IgD-negative memory B cell (primary cell): ENCODE measurements around the gene CD4. TPM values are rescaled to one million over a fixed set of nuclear protein-coding genes. Genes with fewer than 3 reads are reported as not detected.
A peak's percentile ranks its signal among the peaks of the same experiment; 100 is the strongest.

Experiments used
- H3K27ac Mint-ChIP-seq, 3 donors: one replicate each; pipeline ENCODE4 v1.8.0; 2020 to 2022; ENCODE audit warnings: mild to moderate bottlenecking in 3 of 3, mixed read lengths in 3 of 3, moderate library complexity in 1 of 3
- H3K27me3 Mint-ChIP-seq: one replicate; pipeline ENCODE4 v1.8.0; 2021; ENCODE audit warnings: mixed read lengths
- H3K36me3 Mint-ChIP-seq: one replicate; pipeline ENCODE4 v1.8.0; 2020; ENCODE audit warnings: mild to moderate bottlenecking, mixed read lengths
- H3K4me1 Mint-ChIP-seq, 3 donors: one replicate each; pipeline ENCODE4 v1.8.0; 2020 to 2022; ENCODE audit warnings: mixed read lengths in 3 of 3, mild to moderate bottlenecking in 1 of 3
- H3K4me3 Mint-ChIP-seq, 4 donors: one replicate each; pipeline ENCODE4 v1.8.0; 2020 to 2022; ENCODE audit warnings: mild to moderate bottlenecking in 4 of 4, mixed read lengths in 4 of 4, moderate library complexity in 3 of 4
- H3K9me3 Mint-ChIP-seq, 3 donors: one replicate each; pipeline ENCODE4 v1.8.0; 2020 to 2021; ENCODE audit warnings: mixed read lengths in 3 of 3, mild to moderate bottlenecking in 1 of 3
- polyA plus RNA-seq: library from polyadenylated mRNA; unstranded; fragments of 300-500 nt; fragmentation: Illumina TruSeq; gene quantifications from one replicate; pipeline ENCODE4 v1.2.3, GENCODE V29; 2021

The CD4 gene
- polyA plus RNA-seq, 1 donor from 2014 or later, result 6.6 TPM

DNA sequence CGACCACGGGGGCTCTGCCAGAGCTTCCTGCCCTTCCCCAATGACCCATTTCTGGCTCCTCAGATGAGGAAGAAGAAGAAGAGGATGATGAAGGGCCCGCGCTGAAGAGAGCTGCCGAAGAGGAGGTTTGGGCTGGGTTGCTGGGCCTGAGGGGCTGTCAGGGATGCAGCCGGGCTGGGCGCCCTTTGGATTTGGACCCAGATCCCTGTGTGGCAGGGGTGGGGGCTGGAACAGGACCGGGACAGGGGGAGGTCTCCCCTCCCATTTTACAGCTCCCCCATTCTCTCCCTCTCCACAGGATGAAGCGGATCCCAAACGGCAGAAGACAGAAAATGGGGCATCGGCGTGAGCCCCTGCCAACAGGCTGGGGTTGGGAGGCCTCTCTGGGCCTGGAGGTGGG, 19.2 kb upstream of the CD4 start:
- H3K4me1 Mint-ChIP-seq, result peaks cover 5 to 18% (median 11%) of the 10 kb centered on the region in 3 donors
- peaks cover 47% of the 10 kb centered on the region for H3K27me3 Mint-ChIP-seq
- no peaks in the 10 kb centered on the region for H3K36me3 Mint-ChIP-seq
- no peak overlapping the region for H3K4me3 Mint-ChIP-seq
- H3K9me3 Mint-ChIP-seq, result no peaks in the 10 kb centered on the region
- no peak overlapping the region for H3K27ac Mint-ChIP-seq

DNA sequence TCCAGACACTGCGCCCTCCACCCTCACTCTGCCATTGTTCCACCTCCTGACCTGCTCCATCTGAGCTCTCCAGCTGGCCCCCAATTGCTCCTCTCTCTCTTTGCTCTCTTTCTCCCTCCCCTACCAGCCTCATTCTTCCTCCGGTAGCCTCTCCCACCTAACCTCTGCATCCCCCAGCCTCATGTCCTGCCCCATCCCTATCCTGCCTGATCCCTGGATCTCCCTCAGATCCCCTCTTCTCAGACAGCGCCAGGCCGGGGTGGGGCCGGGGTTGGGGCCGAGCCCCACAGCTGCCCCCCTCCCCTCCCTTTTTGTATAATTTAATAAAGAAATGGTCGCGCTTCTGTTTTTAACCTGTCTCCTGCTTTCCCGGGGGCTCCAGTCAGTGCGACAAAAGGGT, 18.7 kb upstream of the CD4 start:
- Mint-ChIP-seq H3K9me3 (no peaks in the 10 kb centered on the region), H3K27me3 (peaks cover 48% of the 10 kb centered on the region), H3K36me3 (no peaks in the 10 kb centered on the region), H3K4me3 (no peak overlapping the region), H3K27ac (no peak overlapping the region), H3K4me1 (peaks cover 3 to 18% (median 11%) of the 10 kb centered on the region in 3 donors)

DNA sequence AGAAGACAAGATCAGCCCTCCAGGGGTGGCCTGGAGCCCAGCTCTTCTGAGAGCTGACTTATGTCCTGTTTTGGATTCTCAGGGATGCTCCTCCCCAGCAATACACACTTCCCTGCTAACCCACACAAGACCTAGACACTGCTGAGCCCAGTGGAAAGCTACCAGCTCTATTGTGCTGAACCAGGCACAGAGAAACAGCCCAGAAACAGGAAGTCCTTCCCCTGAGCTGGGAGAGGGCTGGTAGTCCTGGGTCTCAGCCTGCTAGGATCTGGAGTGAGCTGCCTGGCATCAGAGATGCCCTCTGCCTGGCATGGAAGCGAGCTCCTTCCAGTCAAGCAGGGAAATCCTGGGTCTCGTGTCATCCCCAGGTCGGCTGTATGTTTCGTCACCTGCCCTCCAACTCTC, 18.2 kb upstream of the CD4 start:
- Mint-ChIP-seq H3K27me3 (peaks cover 49% of the 10 kb centered on the region), H3K4me1 (peaks cover 3 to 14% (median 11%) of the 10 kb centered on the region in 3 donors), H3K4me3 (no peak overlapping the region), H3K36me3 (peaks cover under 1% of the 10 kb centered on the region), H3K27ac (peak overlapping the region in 1 of 3 donors; percentile 91), H3K9me3 (no peaks in the 10 kb centered on the region)

DNA sequence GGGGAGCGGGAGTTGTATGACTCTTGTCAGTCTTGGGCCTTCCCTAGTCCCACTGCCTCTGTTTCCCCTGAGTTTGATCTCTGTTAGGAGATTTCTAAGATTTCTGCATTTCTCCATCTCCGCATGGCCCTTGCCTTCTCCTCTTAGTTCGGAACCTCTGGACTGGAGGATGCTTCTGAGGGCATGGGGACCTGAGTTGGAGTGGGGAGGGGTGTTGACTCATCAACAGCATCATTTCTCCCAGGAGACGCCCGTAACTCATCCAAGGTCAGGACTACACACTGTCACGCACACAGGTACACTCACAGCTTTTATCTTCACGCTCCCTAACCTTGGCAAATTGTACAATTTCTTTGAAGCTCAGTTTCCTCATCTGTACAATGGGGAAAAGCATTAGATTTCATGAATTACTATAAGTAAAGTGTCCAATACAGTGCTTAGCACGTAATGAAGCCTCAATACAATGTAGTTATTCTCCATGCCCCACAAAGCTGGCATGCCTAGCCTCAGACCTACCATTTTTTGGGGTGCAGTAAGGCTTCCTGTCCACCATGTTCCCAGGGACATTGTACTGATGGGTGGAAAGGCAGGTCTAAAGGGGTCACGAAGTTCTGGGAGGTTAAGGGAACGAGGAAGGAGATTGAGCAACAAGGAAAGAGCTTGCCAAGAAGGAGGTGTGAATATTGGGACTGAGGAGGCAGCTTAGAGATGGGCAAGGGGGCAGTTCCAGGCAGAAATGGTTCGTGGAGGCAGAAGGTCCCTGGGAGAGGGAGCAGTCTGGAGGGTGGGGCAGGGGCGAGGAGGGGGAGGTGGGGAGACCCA, 17.6 kb upstream of the CD4 start:
- H3K4me3 Mint-ChIP-seq, result peak overlapping the region in 1 of 4 donors; percentile 78
- H3K27ac Mint-ChIP-seq, result peak overlapping the region in 1 of 3 donors; percentile 91
- peaks cover 53% of the 10 kb centered on the region for H3K27me3 Mint-ChIP-seq
- H3K9me3 Mint-ChIP-seq, result no peaks in the 10 kb centered on the region
- peaks cover 2% of the 10 kb centered on the region for H3K36me3 Mint-ChIP-seq
- H3K4me1 Mint-ChIP-seq, result peaks cover 6 to 14% (median 11%) of the 10 kb centered on the region in 3 donors

DNA sequence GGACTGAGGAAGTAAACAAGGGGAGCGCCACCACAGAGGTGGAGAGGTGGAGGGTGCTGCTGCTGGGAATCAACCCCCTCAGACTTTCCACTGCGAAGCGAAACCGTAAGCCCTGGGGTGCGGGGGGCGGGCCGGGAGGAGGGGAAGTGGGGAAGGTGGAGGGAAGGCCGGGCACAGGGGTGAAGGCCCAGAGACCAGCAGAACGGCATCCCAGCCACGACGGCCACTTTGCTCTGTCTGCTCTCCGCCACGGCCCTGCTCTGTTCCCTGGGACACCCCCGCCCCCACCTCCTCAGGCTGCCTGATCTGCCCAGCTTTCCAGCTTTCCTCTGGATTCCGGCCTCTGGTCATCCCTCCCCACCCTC, 17.0 kb upstream of the CD4 start, which contains the start of gene LAG3:
TSS of gene LAG3 (plus strand) at position 190 of the 365 bp plus-strand sequence. CDS start 333 bp downstream, outside the sequence.
- Mint-ChIP-seq H3K4me1 (peaks cover 6 to 11% (median 10%) of the 10 kb centered on the region in 3 donors), H3K9me3 (no peaks in the 10 kb centered on the region), H3K27ac (peak within 1 kb of the TSS in 1 of 3 donors; percentile 91), H3K4me3 (peak within 1 kb of the TSS in 1 of 4 donors; percentile 78), H3K27me3 (peaks cover 54% of the 10 kb centered on the region), H3K36me3 (peaks cover 2% of the 10 kb centered on the region)

DNA sequence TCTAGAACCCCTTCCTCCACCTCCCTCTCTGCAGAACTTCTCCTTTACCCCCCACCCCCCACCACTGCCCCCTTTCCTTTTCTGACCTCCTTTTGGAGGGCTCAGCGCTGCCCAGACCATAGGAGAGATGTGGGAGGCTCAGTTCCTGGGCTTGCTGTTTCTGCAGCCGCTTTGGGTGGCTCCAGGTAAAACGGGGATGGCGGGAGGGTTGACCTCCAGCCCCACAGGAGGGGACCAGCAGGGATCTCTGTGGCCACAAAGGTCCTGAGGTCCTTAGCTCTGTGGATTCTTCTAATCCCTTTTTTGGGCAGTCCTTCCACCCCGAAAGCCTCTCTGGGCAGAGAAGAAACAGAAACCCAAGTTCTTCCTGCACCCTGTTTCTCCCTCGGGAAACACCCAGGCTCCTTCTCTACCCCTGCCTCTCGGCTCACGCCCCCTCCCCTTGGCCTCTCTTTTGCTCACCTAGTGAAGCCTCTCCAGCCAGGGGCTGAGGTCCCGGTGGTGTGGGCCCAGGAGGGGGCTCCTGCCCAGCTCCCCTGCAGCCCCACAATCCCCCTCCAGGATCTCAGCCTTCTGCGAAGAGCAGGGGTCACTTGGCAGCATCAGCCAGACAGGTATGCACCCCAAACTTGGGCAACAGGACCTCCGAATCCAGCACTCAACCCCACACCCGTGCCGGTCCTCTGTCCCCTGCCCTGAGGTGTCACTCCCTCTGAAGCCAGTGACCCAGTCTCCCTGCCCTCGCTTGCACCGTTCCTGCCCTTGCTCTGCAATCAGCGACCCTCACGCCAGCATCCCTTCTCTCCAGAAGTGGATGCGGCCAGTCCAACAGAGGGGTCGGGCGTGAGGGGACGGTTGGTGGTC, 16.4 kb upstream of the CD4 start:
- Mint-ChIP-seq H3K4me1 (peaks cover 3 to 8% (median 6%) of the 10 kb centered on the region in 3 donors), H3K36me3 (peaks cover 2% of the 10 kb centered on the region), H3K27me3 (peaks cover 49% of the 10 kb centered on the region), H3K9me3 (no peaks in the 10 kb centered on the region), H3K4me3 (peak overlapping the region in 1 of 4 donors; percentile 32), H3K27ac (no peak overlapping the region)

DNA sequence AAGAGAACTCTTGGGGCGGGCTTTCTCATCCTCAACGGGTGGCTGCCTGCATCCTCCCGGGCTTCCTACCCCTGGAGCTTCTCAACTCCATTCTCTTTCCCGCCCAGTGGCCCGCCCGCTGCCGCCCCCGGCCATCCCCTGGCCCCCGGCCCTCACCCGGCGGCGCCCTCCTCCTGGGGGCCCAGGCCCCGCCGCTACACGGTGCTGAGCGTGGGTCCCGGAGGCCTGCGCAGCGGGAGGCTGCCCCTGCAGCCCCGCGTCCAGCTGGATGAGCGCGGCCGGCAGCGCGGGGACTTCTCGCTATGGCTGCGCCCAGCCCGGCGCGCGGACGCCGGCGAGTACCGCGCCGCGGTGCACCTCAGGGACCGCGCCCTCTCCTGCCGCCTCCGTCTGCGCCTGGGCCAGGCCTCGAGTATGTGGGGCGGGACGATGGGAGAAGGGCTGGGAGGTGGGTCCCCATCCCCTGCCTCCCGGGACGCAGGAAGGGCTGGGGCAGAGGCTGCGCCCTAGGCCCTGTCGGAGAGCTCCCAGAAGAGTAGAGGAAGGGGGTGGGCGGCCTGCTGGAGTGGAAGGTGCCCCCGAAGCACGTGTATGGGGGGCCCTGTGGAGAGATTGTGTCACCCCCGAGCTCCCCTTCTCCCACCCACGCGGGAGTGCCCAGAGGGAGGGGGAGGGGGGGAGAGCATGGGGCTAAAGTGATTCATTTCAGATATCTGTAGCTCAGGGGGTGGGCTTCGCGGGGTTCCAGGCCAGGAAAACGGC, 15.6 kb upstream of the CD4 start:
- peak overlapping the region in 2 of 4 donors; percentile 32 to 58 for H3K4me3 Mint-ChIP-seq
- no peak overlapping the region for H3K27ac Mint-ChIP-seq
- H3K36me3 Mint-ChIP-seq, result peaks cover 2% of the 10 kb centered on the region
- peaks cover 50% of the 10 kb centered on the region for H3K27me3 Mint-ChIP-seq
- H3K4me1 Mint-ChIP-seq, result peaks cover 4 to 10% (median 9%) of the 10 kb centered on the region in 3 donors
- no peaks in the 10 kb centered on the region for H3K9me3 Mint-ChIP-seq

DNA sequence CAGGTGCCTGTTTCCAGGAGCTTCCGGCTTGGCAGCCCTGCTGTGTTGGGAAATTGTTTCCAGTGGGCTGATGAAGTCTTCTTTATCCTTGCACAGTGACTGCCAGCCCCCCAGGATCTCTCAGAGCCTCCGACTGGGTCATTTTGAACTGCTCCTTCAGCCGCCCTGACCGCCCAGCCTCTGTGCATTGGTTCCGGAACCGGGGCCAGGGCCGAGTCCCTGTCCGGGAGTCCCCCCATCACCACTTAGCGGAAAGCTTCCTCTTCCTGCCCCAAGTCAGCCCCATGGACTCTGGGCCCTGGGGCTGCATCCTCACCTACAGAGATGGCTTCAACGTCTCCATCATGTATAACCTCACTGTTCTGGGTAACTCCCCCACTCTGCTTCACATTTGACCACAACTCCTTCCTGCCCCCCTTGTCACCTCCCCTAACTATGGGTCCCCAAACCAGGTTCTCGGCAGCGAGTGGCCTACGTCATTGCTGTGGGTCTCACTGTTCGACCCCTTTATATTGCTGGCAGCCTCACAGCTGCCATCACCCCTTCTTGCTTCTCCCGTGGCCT, 14.7 kb upstream of the CD4 start:
- no peaks in the 10 kb centered on the region for H3K9me3 Mint-ChIP-seq
- peak overlapping the region in 2 of 4 donors; percentile 18 to 58 for H3K4me3 Mint-ChIP-seq
- peaks cover 48% of the 10 kb centered on the region for H3K27me3 Mint-ChIP-seq
- peaks cover 4 to 11% (median 11%) of the 10 kb centered on the region in 3 donors for H3K4me1 Mint-ChIP-seq
- H3K27ac Mint-ChIP-seq, result peak overlapping the region in 1 of 3 donors; percentile 83
- H3K36me3 Mint-ChIP-seq, result peaks cover 2% of the 10 kb centered on the region

DNA sequence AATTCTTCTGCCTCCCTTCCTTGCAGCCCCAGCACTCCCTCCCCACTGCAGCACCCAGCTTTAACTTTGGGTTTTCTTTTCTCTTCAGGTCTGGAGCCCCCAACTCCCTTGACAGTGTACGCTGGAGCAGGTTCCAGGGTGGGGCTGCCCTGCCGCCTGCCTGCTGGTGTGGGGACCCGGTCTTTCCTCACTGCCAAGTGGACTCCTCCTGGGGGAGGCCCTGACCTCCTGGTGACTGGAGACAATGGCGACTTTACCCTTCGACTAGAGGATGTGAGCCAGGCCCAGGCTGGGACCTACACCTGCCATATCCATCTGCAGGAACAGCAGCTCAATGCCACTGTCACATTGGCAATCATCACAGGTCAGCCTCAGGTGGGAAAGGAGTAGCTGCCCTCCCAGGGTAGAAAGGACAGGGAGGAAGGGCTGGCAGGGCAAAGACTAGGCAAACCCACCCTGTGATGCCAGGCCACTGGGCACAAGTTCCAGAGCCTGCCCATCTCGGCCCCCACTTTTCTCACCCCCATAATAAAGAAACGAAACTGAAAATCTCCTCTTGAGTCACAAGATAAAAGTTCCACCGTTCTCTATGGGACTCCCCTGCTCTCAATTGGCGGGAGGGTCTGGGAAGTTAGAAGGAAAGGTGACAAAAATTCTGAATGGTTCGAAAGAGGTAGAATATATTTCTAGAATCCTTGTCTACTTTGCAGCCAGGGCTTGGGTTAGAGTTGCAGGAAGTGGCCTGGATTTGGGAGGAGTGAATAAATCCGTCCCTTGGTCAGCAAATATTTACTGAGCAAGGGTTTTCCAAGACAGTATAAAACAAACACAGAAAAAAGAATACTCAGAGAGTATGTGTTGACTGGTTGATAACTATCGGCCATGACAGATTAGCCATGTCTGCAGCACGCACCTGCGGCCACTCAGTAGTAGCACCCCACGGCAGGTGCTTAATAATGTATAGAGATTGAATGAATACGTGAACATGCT, 13.8 kb upstream of the CD4 start:
- H3K36me3 Mint-ChIP-seq, result peaks cover 2% of the 10 kb centered on the region
- peaks cover 4 to 11% (median 11%) of the 10 kb centered on the region in 3 donors for H3K4me1 Mint-ChIP-seq
- H3K27ac Mint-ChIP-seq, result peak overlapping the region in 1 of 3 donors; percentile 83
- peaks cover 47% of the 10 kb centered on the region for H3K27me3 Mint-ChIP-seq
- no peaks in the 10 kb centered on the region for H3K9me3 Mint-ChIP-seq
- peak overlapping the region in 3 of 4 donors; percentile 24 to 79 (median 48) for H3K4me3 Mint-ChIP-seq

DNA sequence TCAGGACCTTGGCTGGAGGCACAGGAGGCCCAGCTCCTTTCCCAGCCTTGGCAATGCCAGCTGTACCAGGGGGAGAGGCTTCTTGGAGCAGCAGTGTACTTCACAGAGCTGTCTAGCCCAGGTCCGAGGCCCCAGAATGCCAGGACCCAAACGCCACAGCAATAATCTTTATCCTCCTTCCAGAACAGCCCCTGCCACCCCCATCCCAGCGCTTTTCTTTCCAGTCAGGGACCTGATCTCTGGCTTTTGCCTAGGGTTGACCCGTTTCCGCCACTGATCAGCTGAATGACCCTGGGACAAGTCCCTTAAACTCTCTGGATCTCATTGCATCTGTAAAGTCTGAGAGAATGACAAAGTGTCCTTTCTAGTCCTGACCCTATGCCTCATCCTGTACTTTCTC, 11.9 kb upstream of the CD4 start:
- H3K9me3 Mint-ChIP-seq, result no peaks in the 10 kb centered on the region
- peaks cover 4 to 11% (median 8%) of the 10 kb centered on the region in 3 donors for H3K4me1 Mint-ChIP-seq
- H3K36me3 Mint-ChIP-seq, result peaks cover 2% of the 10 kb centered on the region
- peak overlapping the region in 1 of 3 donors; percentile 71 for H3K27ac Mint-ChIP-seq
- H3K4me3 Mint-ChIP-seq, result no peak overlapping the region
- H3K27me3 Mint-ChIP-seq, result peaks cover 39% of the 10 kb centered on the region

DNA sequence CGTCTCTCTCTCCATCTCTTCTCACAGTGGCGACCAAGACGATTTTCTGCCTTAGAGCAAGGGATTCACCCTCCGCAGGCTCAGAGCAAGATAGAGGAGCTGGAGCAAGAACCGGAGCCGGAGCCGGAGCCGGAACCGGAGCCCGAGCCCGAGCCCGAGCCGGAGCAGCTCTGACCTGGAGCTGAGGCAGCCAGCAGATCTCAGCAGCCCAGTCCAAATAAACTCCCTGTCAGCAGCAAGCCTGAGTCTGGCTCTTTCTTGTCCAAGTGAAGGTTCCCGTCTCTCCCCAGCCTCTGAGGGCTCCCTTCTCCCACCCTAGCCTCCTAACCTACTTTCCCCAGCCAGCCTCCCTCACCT, 11.1 kb upstream of the CD4 start:
- peaks cover 2% of the 10 kb centered on the region for H3K36me3 Mint-ChIP-seq
- peaks cover 34% of the 10 kb centered on the region for H3K27me3 Mint-ChIP-seq
- H3K4me1 Mint-ChIP-seq, result peaks cover 4 to 11% (median 8%) of the 10 kb centered on the region in 3 donors
- H3K9me3 Mint-ChIP-seq, result no peaks in the 10 kb centered on the region
- peak overlapping the region in 3 of 4 donors; percentile 86 to 95 (median 92) for H3K4me3 Mint-ChIP-seq
- H3K27ac Mint-ChIP-seq, result peak overlapping the region; percentile 19 to 90 (median 21)

DNA sequence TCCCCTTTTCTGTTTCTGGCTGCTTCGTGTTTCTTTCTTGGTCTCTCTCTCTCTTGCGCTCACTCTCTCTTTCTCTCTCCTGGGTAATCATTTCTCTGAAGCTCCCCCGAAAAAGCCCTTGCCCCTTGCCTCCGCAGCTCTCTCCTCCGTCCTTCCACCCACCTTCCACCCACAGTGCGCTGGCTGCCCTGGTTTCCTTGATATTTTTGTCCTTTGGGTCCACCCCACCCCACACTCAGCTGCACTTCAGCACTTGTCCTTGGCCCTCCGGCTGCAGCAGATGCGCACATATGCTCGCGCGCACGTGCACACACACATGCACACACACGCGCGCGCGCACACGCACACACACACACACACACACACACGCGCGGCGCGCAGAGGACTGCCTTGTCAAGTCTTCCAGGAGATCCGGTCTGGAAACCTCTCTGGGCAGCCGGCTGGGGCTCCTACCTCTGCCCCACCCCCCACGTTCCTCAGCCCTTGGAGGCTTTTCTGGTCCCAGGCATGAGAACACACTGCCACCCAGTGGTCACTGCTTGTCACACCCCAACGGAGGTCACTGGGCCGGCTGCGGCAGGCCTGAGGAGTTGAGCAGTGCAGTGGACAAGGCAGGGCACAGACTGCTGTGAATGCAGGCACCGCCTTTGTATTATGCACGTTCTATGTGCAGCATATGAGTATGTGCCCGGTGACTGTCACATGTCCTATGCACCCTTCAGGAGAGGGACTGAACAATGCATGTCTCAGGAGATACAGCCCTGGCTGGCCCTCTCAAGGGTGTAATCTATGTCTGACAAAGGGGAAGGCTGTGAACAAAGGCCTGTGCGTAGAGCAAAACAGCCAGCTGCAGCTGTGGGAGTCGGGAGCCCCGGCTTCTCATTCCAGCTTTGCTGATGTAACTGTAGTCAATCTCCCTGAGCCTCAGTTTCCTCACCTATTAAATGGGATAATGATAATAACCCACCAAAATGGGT, 10.5 kb upstream of the CD4 start:
- Mint-ChIP-seq H3K27me3 (peaks cover 31% of the 10 kb centered on the region), H3K27ac (peak overlapping the region; percentile 19 to 90 (median 29)), H3K36me3 (peaks cover 2% of the 10 kb centered on the region), H3K9me3 (no peaks in the 10 kb centered on the region), H3K4me3 (peak overlapping the region; percentile 63 to 95 (median 89)), H3K4me1 (peaks cover 4 to 11% (median 8%) of the 10 kb centered on the region in 3 donors)
